Naive B cell (primary cell): ENCODE measurements around the gene WAS. TPM values are rescaled to one million over a fixed set of nuclear protein-coding genes. Genes with fewer than 3 reads are reported as not detected.
A peak's percentile ranks its signal among the peaks of the same experiment; 100 is the strongest.

Experiments used
- ATAC-seq, 2 donors: fragments of 150-1000 bp; cut with Tn5 transposase; 2 replicates each; pipeline ENCODE4 v1.10.0; 2021; ENCODE audit warnings: low read depth in 2 of 2, mild to moderate bottlenecking in 2 of 2, moderate library complexity in 2 of 2
- DNase-seq: peaks from one replicate; pipeline ENCODE4 v3.0.0; 2022
- H3K27ac Mint-ChIP-seq, 6 donors: one replicate each; pipeline ENCODE4 v1.8.0; 2020 to 2022; ENCODE audit warnings: mild to moderate bottlenecking in 6 of 6, mixed read lengths in 6 of 6, moderate library complexity in 5 of 6, inconsistent platforms in 2 of 6
- H3K27me3 Mint-ChIP-seq, 3 donors: one replicate each; pipeline ENCODE4 v1.8.0; 2021 to 2022; ENCODE audit warnings: mixed read lengths in 3 of 3, mild to moderate bottlenecking in 1 of 3
- H3K36me3 Mint-ChIP-seq, 2 donors: one replicate each; pipeline ENCODE4 v1.8.0; 2020 to 2022; ENCODE audit warnings: mixed read lengths in 2 of 2, inconsistent platforms in 1 of 2, mild to moderate bottlenecking in 1 of 2
- H3K4me1 Mint-ChIP-seq, 3 donors: one replicate each; pipeline ENCODE4 v1.8.0; 2020 to 2022; ENCODE audit warnings: mixed read lengths in 3 of 3, inconsistent platforms in 1 of 3, mild to moderate bottlenecking in 1 of 3, moderate library complexity in 1 of 3
- H3K4me3 Mint-ChIP-seq, 8 donors: one replicate each; pipeline ENCODE4 v1.8.0; 2020 to 2022; ENCODE audit warnings: mild to moderate bottlenecking in 8 of 8, mixed read lengths in 8 of 8, moderate library complexity in 8 of 8, inconsistent platforms in 2 of 8
- H3K9me3 Mint-ChIP-seq, 7 donors: one replicate each; pipeline ENCODE4 v1.8.0; 2020 to 2022; ENCODE audit warnings: mixed read lengths in 7 of 7, mild to moderate bottlenecking in 5 of 7, inconsistent platforms in 2 of 7, moderate library complexity in 1 of 7
- polyA plus RNA-seq, 6 donors: library from polyadenylated mRNA; unstranded; fragments of 300-500 nt; fragmentation: Illumina TruSeq; gene quantifications; one replicate each; pipeline ENCODE4 v1.2.3, GENCODE V29; 2021; ENCODE audit warnings: low read depth in 6 of 6

Gene WAS
- polyA plus RNA-seq, 6 donors from 2014 or later = 12.7 to 27.8 (median 19.4) TPM

GRCh38 chrX:48726596-48726995, 43.0 kb downstream of the WAS start:
- H3K4me1 Mint-ChIP-seq = peaks cover 0 to 9% (median 0%) of the 10 kb centered on the region in 3 donors
- H3K9me3 Mint-ChIP-seq = peaks cover 0 to 2% (median 0%) of the 10 kb centered on the region in 7 donors
- H3K27me3 Mint-ChIP-seq = no peaks in the 10 kb centered on the region
- ATAC-seq (no peak), DNase-seq (no peak)
- H3K36me3 Mint-ChIP-seq = no peaks in the 10 kb centered on the region
- H3K27ac Mint-ChIP-seq = no peak overlapping the region
- no peak overlapping the region for H3K4me3 Mint-ChIP-seq

GRCh38 chrX:48728653-48729052, 45.1 kb downstream of the WAS start:
- no peak for DNase-seq
- Mint-ChIP-seq H3K27me3 (no peaks in the 10 kb centered on the region), H3K36me3 (no peaks in the 10 kb centered on the region), H3K4me3 (no peak overlapping the region), H3K27ac (peak overlapping the region in 1 of 6 donors; percentile 0), H3K9me3 (peaks cover 0 to under 1% (median 0%) of the 10 kb centered on the region in 7 donors), H3K4me1 (peaks cover 0 to 9% (median 0%) of the 10 kb centered on the region in 3 donors)
- no peak for ATAC-seq

- H3K27me3 Mint-ChIP-seq = no peaks in the 10 kb centered on the region
- H3K4me1 Mint-ChIP-seq = peaks cover 7 to 18% (median 7%) of the 10 kb centered on the region in 3 donors
- no peaks in the 10 kb centered on the region for H3K36me3 Mint-ChIP-seq
- ATAC-seq = no peak
- no peak for DNase-seq
- H3K4me3 Mint-ChIP-seq = peak overlapping the region in 3 of 8 donors; percentile 7 to 91 (median 8)
- H3K27ac Mint-ChIP-seq = peak overlapping the region in 2 of 6 donors; percentile 41 to 57
- H3K9me3 Mint-ChIP-seq = peaks cover 0 to 3% (median 0%) of the 10 kb centered on the region in 7 donors
Observed at GRCh38 chrX:48736303-48736702, 52.7 kb downstream of the WAS start.

- H3K27me3 Mint-ChIP-seq = no peaks in the 10 kb centered on the region
- ATAC-seq = no peak
- H3K4me1 Mint-ChIP-seq = peaks cover 7 to 18% (median 7%) of the 10 kb centered on the region in 3 donors
- peak overlapping the region in 4 of 6 donors; percentile 94 to 97 (median 95) for H3K27ac Mint-ChIP-seq
- H3K4me3 Mint-ChIP-seq = peak overlapping the region; percentile 85 to 95 (median 92)
- peaks cover 0 to 3% (median 0%) of the 10 kb centered on the region in 7 donors for H3K9me3 Mint-ChIP-seq
- no peaks in the 10 kb centered on the region for H3K36me3 Mint-ChIP-seq
- no peak for DNase-seq
Observed at GRCh38 chrX:48736878-48737212, 53.2 kb downstream of the WAS start.

- peak overlapping the region; percentile 85 to 97 (median 95) for H3K27ac Mint-ChIP-seq
- ATAC-seq = peak; percentile 96
- no peaks in the 10 kb centered on the region for H3K27me3 Mint-ChIP-seq
- peaks cover 7 to 18% (median 7%) of the 10 kb centered on the region in 3 donors for H3K4me1 Mint-ChIP-seq
- no peaks in the 10 kb centered on the region for H3K36me3 Mint-ChIP-seq
- H3K9me3 Mint-ChIP-seq = peaks cover 0 to 3% (median 0%) of the 10 kb centered on the region in 7 donors
- DNase-seq = peak; percentile 85
- peak overlapping the region; percentile 85 to 95 (median 92) for H3K4me3 Mint-ChIP-seq
Observed at GRCh38 chrX:48737213-48737938, 53.8 kb downstream of the WAS start.

- Mint-ChIP-seq H3K4me3 (peak overlapping the region; percentile 85 to 95 (median 92)), H3K36me3 (no peaks in the 10 kb centered on the region), H3K9me3 (peaks cover 0 to 3% (median 0%) of the 10 kb centered on the region in 7 donors), H3K27ac (peak overlapping the region in 5 of 6 donors; percentile 94 to 97 (median 95)), H3K27me3 (no peaks in the 10 kb centered on the region), H3K4me1 (peaks cover 7 to 18% (median 7%) of the 10 kb centered on the region in 3 donors)
- DNase-seq = no peak
- ATAC-seq = no peak
Observed at GRCh38 chrX:48737940-48738339, 54.3 kb downstream of the WAS start.

Other genes with a start within 250 kb of the WAS start
- 10 to 100 TPM in 1 of 6 donors, 1 to 10 TPM in 5; 6.4 to 11.8 (median 8.5) TPM for gene SLC38A5, start 213.5 kb upstream of the WAS start, polyA plus RNA-seq
- 10 to 100 TPM; 45.1 to 72.0 (median 57.5) TPM for gene FTSJ1, start 207.6 kb upstream of the WAS start, polyA plus RNA-seq
- 10 to 100 TPM in 3 of 6 donors, 1 to 10 TPM in 3; 1.5 to 12.2 (median 9.0) TPM for gene PORCN, start 174.8 kb upstream of the WAS start, polyA plus RNA-seq
- 10 to 100 TPM; 54.3 to 83.5 (median 64.1) TPM for gene EBP, start 162.0 kb upstream of the WAS start, polyA plus RNA-seq
- gene TBC1D25, start 144.1 kb upstream of the WAS start, polyA plus RNA-seq = 10 to 100 TPM; 14.5 to 24.4 (median 21.2) TPM
- 100 to 1,000 TPM; 231 to 340 (median 264) TPM for gene RBM3, start 109.3 kb upstream of the WAS start, polyA plus RNA-seq
- 10 to 100 TPM; 54.4 to 85.0 (median 61.3) TPM for gene WDR13, start 86.3 kb upstream of the WAS start, polyA plus RNA-seq
- 10 to 100 TPM in 3 of 6 donors, 1 to 10 TPM in 3; 6.6 to 13.3 (median 10.1) TPM for gene SUV39H1, start 12.9 kb downstream of the WAS start, polyA plus RNA-seq
- not detected for gene GLOD5, start 77.9 kb downstream of the WAS start, polyA plus RNA-seq
- under 1 TPM in 2 of 6 donors, not detected in 4; 0.23 to 0.27 TPM for gene GATA1, start 102.8 kb downstream of the WAS start, polyA plus RNA-seq
- gene HDAC6, start 118.3 kb downstream of the WAS start, polyA plus RNA-seq = 10 to 100 TPM; 11.9 to 26.6 (median 21.2) TPM
- gene ERAS, start 142.7 kb downstream of the WAS start, polyA plus RNA-seq = under 1 TPM in 2 of 6 donors, not detected in 4; 0.51 to 0.92 TPM
- gene PCSK1N, start 151.8 kb downstream of the WAS start, polyA plus RNA-seq = under 1 TPM in 1 of 6 donors, not detected in 5; 0.57 TPM
- 10 to 100 TPM; 77.1 to 97.2 (median 86.4) TPM for gene TIMM17B, start 214.0 kb downstream of the WAS start, polyA plus RNA-seq
- 100 to 1,000 TPM in 1 of 6 donors, 10 to 100 TPM in 5; 56.8 to 101 (median 83.6) TPM for gene PQBP1, start 214.1 kb downstream of the WAS start, polyA plus RNA-seq
- gene SLC35A2, start 227.8 kb downstream of the WAS start, polyA plus RNA-seq = 10 to 100 TPM in 3 of 6 donors, 1 to 10 TPM in 3; 8.5 to 11.6 (median 10.0) TPM
- gene PIM2, start 235.2 kb downstream of the WAS start, polyA plus RNA-seq = 100 to 1,000 TPM; 202 to 489 (median 254) TPM